IMR-90 (cell line): Measurements from ENCODE around the gene ZDHHC3. TPM values are rescaled to one million over a fixed set of nuclear protein-coding genes. Genes with fewer than 3 reads are reported as not detected.

Experiments used
- ATAC-seq: fragments of 200-7000 bp; cut with Tn5 transposase; 2 replicates; pipeline ENCODE4 v1.9.1; 2020; ENCODE audit warnings: low read depth, mild to moderate bottlenecking, moderate library complexity
- BruUV-seq: library from RNA; stranded (reverse); fragments of 400-500 nt; replicated peaks from 2 replicates; lab custom pipeline; 2021; lab: Mats Ljungman, UMichigan
- CTCF ChIA-PET: fragments of 300-600 bp; formaldehyde crosslinking; extraction: SDS; loops from one replicate; lab custom pipeline; 2021; ENCODE audit warnings: antibody characterized with exemption; lab: Yijun Ruan, JAX
- POLR2A ChIA-PET: fragments of 300-600 bp; sonication (Branson Sonifier 250); formaldehyde crosslinking; loops from one replicate; lab custom pipeline; 2022; ENCODE audit warnings: antibody characterized with exemption; ENCODE audit not compliant: unreplicated experiment; lab: Charles Lee
- DNase-seq: peaks from one replicate; pipeline ENCODE4 v3.0.0; 2013
- H2AFZ ChIP-seq: replicated peaks from 2 replicates; pipeline ENCODE3; 2013; ENCODE audit warnings: low read length, mild to moderate bottlenecking; ENCODE audit not compliant: poor library complexity
- H2AK5ac ChIP-seq: 2 replicates; pipeline ENCODE4 v1.6.1; 2013; ENCODE audit warnings: low read depth, low read length, inconsistent platforms
- H2AK9ac ChIP-seq: replicated peaks from 2 replicates; pipeline ENCODE3; 2013; ENCODE audit warnings: mild to moderate bottlenecking, low read depth, low read length, moderate library complexity; ENCODE audit not compliant: poor library complexity
- H2BK120ac ChIP-seq: 2 replicates; pipeline ENCODE4 v1.6.1; 2013; ENCODE audit warnings: low read depth, low read length, inconsistent platforms
- H2BK15ac ChIP-seq: 3 replicates; pipeline ENCODE4 v1.6.1; 2013; ENCODE audit warnings: low read depth, low read length, inconsistent platforms
- H2BK20ac ChIP-seq: 2 replicates; pipeline ENCODE4 v1.6.1; 2013; ENCODE audit warnings: low read depth, mild to moderate bottlenecking, inconsistent platforms, low read length, moderate library complexity
- H2BK5ac ChIP-seq: 2 replicates; pipeline ENCODE4 v1.6.1; 2013; ENCODE audit warnings: mild to moderate bottlenecking, low read depth, low read length, inconsistent platforms; ENCODE audit not compliant: poor library complexity, severe bottlenecking
- H3K14ac ChIP-seq: replicated peaks from 2 replicates; pipeline ENCODE4 v1.6.1; 2013; ENCODE audit warnings: low read depth, low read length, inconsistent platforms
- H3K18ac ChIP-seq: 2 replicates; pipeline ENCODE4 v1.6.1; 2013; ENCODE audit warnings: low read depth, low read length, control low read depth
- H3K23ac ChIP-seq: 2 replicates; pipeline ENCODE4 v1.6.1; 2013; ENCODE audit warnings: low read depth, low read length, inconsistent platforms
- H3K27ac ChIP-seq: 2 replicates; pipeline ENCODE4 v1.5.1; 2013; ENCODE audit warnings: mild to moderate bottlenecking, control low read depth, low read length; ENCODE audit not compliant: insufficient read depth
- H3K27me3 ChIP-seq: 2 replicates; pipeline ENCODE4 v1.6.1; 2013; ENCODE audit warnings: low read length; ENCODE audit not compliant: control insufficient read depth, insufficient read depth
- H3K36me3 ChIP-seq: 2 replicates; pipeline ENCODE4 v1.6.1; 2013; ENCODE audit warnings: low read length, mixed read lengths; ENCODE audit not compliant: control insufficient read depth, insufficient read depth
- H3K4ac ChIP-seq: 2 replicates; pipeline ENCODE4 v1.6.1; 2013; ENCODE audit warnings: low read depth, low read length, inconsistent platforms
- H3K4me1 ChIP-seq: 2 replicates; pipeline ENCODE4 v1.6.1; 2013; ENCODE audit warnings: low read length, mixed read lengths; ENCODE audit not compliant: control insufficient read depth, insufficient read depth
- H3K4me2 ChIP-seq: 2 replicates; pipeline ENCODE4 v1.6.1; 2013; ENCODE audit warnings: low read depth, mild to moderate bottlenecking, control low read depth, low read length, moderate library complexity
- H3K4me3 ChIP-seq: 2 replicates; pipeline ENCODE4 v1.5.1; 2013; ENCODE audit warnings: low read depth, mild to moderate bottlenecking, control low read depth, low read length, moderate library complexity; ENCODE audit not compliant: insufficient read depth
- H3K56ac ChIP-seq: 2 replicates; pipeline ENCODE4 v1.6.1; 2013; ENCODE audit warnings: low read length, inconsistent platforms; ENCODE audit not compliant: insufficient read depth; ENCODE audit errors: extremely low read depth
- H3K79me1 ChIP-seq, 2 experiments: 2 replicates each; pipeline ENCODE4 v1.6.1; 2013; ENCODE audit warnings: low read length in 2 of 2, inconsistent platforms in 1 of 2, low read depth in 1 of 2
- H3K9ac ChIP-seq: 2 replicates; pipeline ENCODE4 v1.6.1; 2013; ENCODE audit warnings: low read depth, low read length, control low read depth
- H3K9me1 ChIP-seq: 2 replicates; pipeline ENCODE4 v1.6.1; 2013; ENCODE audit warnings: low read length, inconsistent platforms; ENCODE audit not compliant: insufficient read depth
- H3K9me3 ChIP-seq: 2 replicates; pipeline ENCODE4 v1.6.1; 2013; ENCODE audit warnings: low read length; ENCODE audit not compliant: control insufficient read depth, insufficient read depth
- H4K20me1 ChIP-seq: 2 replicates; pipeline ENCODE4 v1.6.1; 2013; ENCODE audit warnings: low read length, inconsistent platforms; ENCODE audit not compliant: insufficient read depth
- H4K5ac ChIP-seq: 2 replicates; pipeline ENCODE4 v1.6.1; 2013; ENCODE audit warnings: mild to moderate bottlenecking, low read depth, low read length, control low read depth
- H4K8ac ChIP-seq, 2 experiments: 2 replicates each; pipeline ENCODE4 v1.6.1; 2013; ENCODE audit warnings: low read depth in 2 of 2, low read length in 2 of 2, control low read depth in 1 of 2, inconsistent platforms in 1 of 2
- H4K91ac ChIP-seq: 2 replicates; pipeline ENCODE4 v1.6.1; 2013; ENCODE audit warnings: low read depth, low read length, inconsistent platforms; ENCODE audit not compliant: insufficient read depth
- BHLHE40 ChIP-seq: fragments of 150-350 bp; IDR thresholded peaks from 2 replicates; pipeline ENCODE4 v1.6.1; 2016; ENCODE audit warnings: mild to moderate bottlenecking, low read depth, low read length
- CHD1 ChIP-seq: IDR thresholded peaks from 2 replicates; pipeline ENCODE4 v1.6.1; 2012; ENCODE audit warnings: low read depth, low read length, improper control_type of control experiment
- FOS ChIP-seq: fragments of 150-350 bp; IDR thresholded peaks from 2 replicates; pipeline ENCODE4 v1.6.1; 2016; ENCODE audit warnings: low read depth, low read length
- MAFK ChIP-seq: IDR thresholded peaks from 2 replicates; pipeline ENCODE4 v1.6.1; 2012; ENCODE audit warnings: low read depth, low read length, improper control_type of control experiment
- MXI1 ChIP-seq: IDR thresholded peaks from 2 replicates; pipeline ENCODE4 v1.6.1; 2012; ENCODE audit warnings: low read depth, mild to moderate bottlenecking, low read length, moderate library complexity, borderline replicate concordance
- POLR2A ChIP-seq: IDR thresholded peaks from 2 replicates; pipeline ENCODE4 v1.6.1; 2012; ENCODE audit warnings: mild to moderate bottlenecking, low read depth, low read length
- RCOR1 ChIP-seq: IDR thresholded peaks from 2 replicates; pipeline ENCODE4 v1.6.1; 2012; ENCODE audit warnings: mild to moderate bottlenecking, low read length, improper control_type of control experiment; ENCODE audit not compliant: insufficient replicate concordance
- SMC3 ChIP-seq: fragments of 150-350 bp; IDR thresholded peaks from 2 replicates; pipeline ENCODE4 v1.6.1; 2016; ENCODE audit warnings: low read depth, mild to moderate bottlenecking, antibody characterized with exemption, low read length, moderate library complexity
- USF2 ChIP-seq: fragments of 150-350 bp; IDR thresholded peaks from 2 replicates; pipeline ENCODE4 v1.6.1; 2017; ENCODE audit warnings: mild to moderate bottlenecking, antibody characterized with exemption, low read length, low read depth
- WGBS, 2 experiments: methylation state at CpG; one replicate each; pipeline versions ENCODE4 v1.1.5 to v1.1.7; 2013; ENCODE audit warnings: missing lambda C conversion rate in 2 of 2; ENCODE audit not compliant: insufficient read length in 1 of 2; ENCODE audit errors: extremely low coverage in 2 of 2; 5-methylcytosine and 5-hydroxymethylcytosine counted together
- dilution Hi-C: fragments of 300-500 bp; cut with HindIII; formaldehyde crosslinking; loops from one replicate; pipeline ENCODE4 v1.14.3; 2018; ENCODE audit warnings: low sequenced_read_pairs; ENCODE audit not compliant: unreplicated experiment
- in situ Hi-C: fragments of 300-500 bp; cut with MboI; formaldehyde crosslinking; loops from 3 replicates; pipeline ENCODE4 v1.14.3; 2019; ENCODE audit warnings: low sequenced_read_pairs, inconsistent platforms, mixed read lengths
- intact Hi-C: fragments of 100-400 bp; cut with micrococcal nuclease; formaldehyde crosslinking; loops from 2 replicates; pipeline ENCODE4 v1.10.0; 2022
- polyA plus RNA-seq, 3 experiments: library from polyadenylated mRNA; depleted of rRNA; stranded (reverse); fragments of >200 nt; gene quantifications; 2 replicates each; pipeline ENCODE4 v1.2.3, GENCODE V29; 2012; ENCODE audit warnings: low replicate concordance in 1 of 3
- total RNA-seq: library from RNA; depleted of rRNA; stranded (reverse); fragments of >200 nt; gene quantifications from 2 replicates; pipeline ENCODE4 v1.2.3, GENCODE V29; 2012

ZDHHC3 gene
- total and polyA plus RNA-seq, 2 of the 4 experiments (the other 2 are of a cell fraction): 57.7 to 59.6 TPM

GRCh38 chr3:44995142-44995770 is 19.3 kb upstream of the ZDHHC3 start:
- no peak overlapping the region for H2BK15ac ChIP-seq
- no peak overlapping the region for H3K4me2 ChIP-seq
- H2BK5ac ChIP-seq: no peak overlapping the region
- H2AK9ac ChIP-seq: no peak overlapping the region
- no peak overlapping the region for H3K9ac ChIP-seq
- peaks cover 17% of the 10 kb centered on the region for H4K20me1 ChIP-seq
- no peak overlapping the region for H2BK120ac ChIP-seq
- H3K56ac ChIP-seq: no peak overlapping the region
- no peaks in the 10 kb centered on the region for H3K9me3 ChIP-seq
- no peaks in the 10 kb centered on the region for H3K27me3 ChIP-seq
- peaks cover 16% of the 10 kb centered on the region for H3K36me3 ChIP-seq
- TF ChIP-seq BHLHE40 (no peak), RCOR1 (no peak), POLR2A (no peak), USF2 (no peak), FOS (no peak), MXI1 (no peak), SMC3 (no peak), MAFK (no peak), CHD1 (no peak)
- no peak overlapping the region for H3K4ac ChIP-seq
- H3K4me1 ChIP-seq: peaks cover 19% of the 10 kb centered on the region
- no peak overlapping the region for H3K27ac ChIP-seq
- ChIA-PET CTCF (interaction anchor here (1.4 kb wide), 2 partner anchors 12 to 14 kb away, joined by 3 to 4 read pairs; no protein-coding TSS in a partner anchor), POLR2A (no interaction called here)
- DNase-seq (peak; percentile 58), ATAC-seq (peak; percentile 13; the same call in 1 of the 2 replicates)
- H2BK20ac ChIP-seq: no peak overlapping the region
- in situ Hi-C loops (no loop called here), intact Hi-C loops (no loop called here), dilution Hi-C loops (no loop called here)
- H3K4me3 ChIP-seq: no peak overlapping the region
- H2AFZ ChIP-seq: no peak overlapping the region
- H3K14ac ChIP-seq: no peak overlapping the region
- no peak overlapping the region for H4K91ac ChIP-seq
- H2AK5ac ChIP-seq: no peak overlapping the region
- no peak overlapping the region for H4K5ac ChIP-seq
- no peak overlapping the region for H3K23ac ChIP-seq
- H4K8ac ChIP-seq: no peak overlapping the region
- H3K79me1 ChIP-seq: peaks cover 42 to 63% of the 10 kb centered on the region in 2 experiments
- 92% methylated on average over 2 of the region's 8 CpGs; no CpG with 5 or more reads in 1 of the 2 experiments for WGBS, 2 experiments
- peaks cover 27% of the 10 kb centered on the region for H3K9me1 ChIP-seq
- BruUV-seq: no TSS peak
- no peak overlapping the region for H3K18ac ChIP-seq
